A549 (cell line): ENCODE measurements around the gene ANKRD39. TPM values are rescaled to one million over a fixed set of nuclear protein-coding genes. Genes with fewer than 3 reads are reported as not detected.

ENCODE experiments used
- ATAC-seq, 2 experiments: fragments of 200-7000 bp in 1 of 2; fragments of >200 bp in 1 of 2; cut with Nextera tagmentation in 1 of 2; cut with Tn5 transposase in 1 of 2; 3 replicates each; pipeline versions ENCODE4 v1.8.0 to v1.9.1; 2018 to 2020; ENCODE audit warnings: mild to moderate bottlenecking in 1 of 2, moderate library complexity in 1 of 2
- CTCF ChIA-PET: fragments of 300-600 bp; sonication (Branson Sonifier 250); formaldehyde crosslinking; extraction: SDS; loops from one replicate; lab custom pipeline; 2021; ENCODE audit warnings: antibody characterized with exemption, inconsistent platforms; lab: Yijun Ruan, JAX
- POLR2A ChIA-PET: fragments of 350-600 bp; formaldehyde crosslinking; extraction: SDS; loops from one replicate; lab custom pipeline; 2021; ENCODE audit warnings: antibody characterized with exemption, inconsistent platforms; lab: Yijun Ruan, JAX
- DNase-seq, 2 experiments: peaks; one replicate each; pipeline versions ENCODE4 v3.0.0 to v3.0.0-alpha.2; 2011 to 2016; ENCODE audit warnings: low read depth in 1 of 2, low spot score in 1 of 2
- FAIRE-seq: peaks from 2 replicates; lab custom pipeline; 2011; peaks lifted over from hg19 to GRCh38; lab: Jason Lieb, UNC
- H3K27ac ChIP-seq, 2 experiments: fragments of >200 bp; sonication (Bioruptor Twin); formaldehyde crosslinking; 3 replicates each; pipeline ENCODE4 v1.5.1; 2016 to 2017
- H3K4me1 ChIP-seq: fragments of >200 bp; sonication (Bioruptor Twin); formaldehyde crosslinking; 3 replicates; pipeline ENCODE4 v1.6.1; 2016
- H3K4me2 ChIP-seq: fragments of >200 bp; sonication (Bioruptor Twin); formaldehyde crosslinking; 3 replicates; pipeline ENCODE4 v1.6.1; 2016
- H3K4me3 ChIP-seq: fragments of >200 bp; sonication (Bioruptor Twin); formaldehyde crosslinking; 3 replicates; pipeline ENCODE4 v1.5.1; 2016
- H3K9me3 ChIP-seq: fragments of >200 bp; sonication (Bioruptor Twin); formaldehyde crosslinking; 3 replicates; pipeline ENCODE4 v1.6.1; 2016
- BHLHE40 ChIP-seq: IDR thresholded peaks from 2 replicates; pipeline ENCODE4 v1.6.1; 2012; ENCODE audit warnings: low read depth, low read length, inconsistent platforms
- CBX2 ChIP-seq: fragments of 200-600 bp; sonication (generic); IDR thresholded peaks from 2 replicates; pipeline ENCODE4 v1.6.1; 2016; ENCODE audit warnings: low read depth, mild to moderate bottlenecking, borderline replicate concordance
- EHF ChIP-seq: fragments of 250-450 bp; sonication (Bioruptor Pico); IDR thresholded peaks from 2 replicates; pipeline ENCODE4 v1.5.0; 2020; ENCODE audit warnings: mild to moderate bottlenecking
- EHMT2 ChIP-seq: fragments of 200-600 bp; sonication (generic); IDR thresholded peaks from 2 replicates; pipeline ENCODE4 v1.6.1; 2016; ENCODE audit warnings: antibody characterized with exemption, low read depth, mild to moderate bottlenecking, moderate library complexity
- ELK1 ChIP-seq: fragments of 150-350 bp; IDR thresholded peaks from 2 replicates; pipeline ENCODE4 v1.6.1; 2014; ENCODE audit warnings: low read depth, mild to moderate bottlenecking, low read length
- GATA3 ChIP-seq: IDR thresholded peaks from 2 replicates; pipeline ENCODE4 v1.6.1; 2012; ENCODE audit warnings: borderline replicate concordance
- JUNB ChIP-seq: fragments of >200 bp; sonication (Bioruptor Twin); formaldehyde crosslinking; IDR thresholded peaks from 2 replicates; pipeline ENCODE4 v1.6.1; 2016
- MAFK ChIP-seq: fragments of 450-650 bp; IDR thresholded peaks from 2 replicates; pipeline ENCODE4 v1.6.1; 2014; ENCODE audit not compliant: partially characterized antibody
- MAZ ChIP-seq: fragments of 150-350 bp; IDR thresholded peaks from 2 replicates; pipeline ENCODE4 v1.6.1; 2014; ENCODE audit warnings: antibody characterized with exemption, low read depth, low read length, borderline replicate concordance
- NFE2L2 ChIP-seq: fragments of 150-350 bp; conservative IDR thresholded peaks from 2 replicates; pipeline ENCODE4 v1.6.1; 2014; ENCODE audit warnings: low read length
- NPAS2 ChIP-seq: fragments of 250-450 bp; sonication (Bioruptor Pico); IDR thresholded peaks from 2 replicates; pipeline ENCODE4 v1.8.0; 2022; ENCODE audit warnings: mild to moderate bottlenecking, moderate library complexity, borderline replicate concordance
- PBX3 ChIP-seq: IDR thresholded peaks from 2 replicates; pipeline ENCODE4 v1.6.1; 2012
- POLR2A ChIP-seq: IDR thresholded peaks from 2 replicates; pipeline ENCODE4 v1.6.1; 2012; ENCODE audit warnings: mild to moderate bottlenecking, low read length
- RAD21 ChIP-seq, 2 experiments: fragments of >200 bp in 1 of 2; sonication (Bioruptor Twin) in 1 of 2; formaldehyde crosslinking in 1 of 2; IDR thresholded peaks in 1 of 2; conservative IDR thresholded peaks in 1 of 2; 2 replicates in 1 of 2; 3 replicates in 1 of 2; pipeline ENCODE4 v1.6.1; 2012 to 2018; ENCODE audit warnings: inconsistent platforms in 1 of 2
- REST ChIP-seq: fragments of 200-600 bp; sonication (generic); IDR thresholded peaks from 2 replicates; pipeline ENCODE4 v1.6.1; 2016; ENCODE audit warnings: antibody characterized with exemption, mild to moderate bottlenecking, moderate library complexity
- RFX5 ChIP-seq: fragments of 450-650 bp; IDR thresholded peaks from 2 replicates; pipeline ENCODE4 v1.7.1; 2014; ENCODE audit warnings: antibody characterized with exemption, mild to moderate bottlenecking, moderate library complexity
- SMC3 ChIP-seq: fragments of >200 bp; sonication (Bioruptor Twin); formaldehyde crosslinking; IDR thresholded peaks from 3 replicates; pipeline ENCODE4 v1.6.1; 2018; ENCODE audit warnings: inconsistent platforms
- TFCP2L1 ChIP-seq: fragments of 250-450 bp; sonication (Bioruptor Pico); IDR thresholded peaks from 2 replicates; pipeline ENCODE4 v1.5.0; 2021; ENCODE audit warnings: mild to moderate bottlenecking
- TP53 ChIP-seq: fragments of 250-450 bp; sonication (Bioruptor Pico); IDR thresholded peaks from 2 replicates; pipeline ENCODE4 v1.5.0; 2021; ENCODE audit warnings: mild to moderate bottlenecking, moderate library complexity
- ZSCAN20 ChIP-seq: fragments of 250-450 bp; sonication (Bioruptor Pico); IDR thresholded peaks from 2 replicates; pipeline ENCODE4 v1.8.0; 2022; ENCODE audit warnings: mild to moderate bottlenecking, moderate library complexity
- WGBS: methylation state at CpG from one replicate; pipeline ENCODE4 v1.1.6; 2017; ENCODE audit errors: missing lambda C conversion rate; 5-methylcytosine and 5-hydroxymethylcytosine counted together
- polyA plus RNA-seq, 4 experiments: library from polyadenylated mRNA; depleted of rRNA in 3 of 4; stranded (reverse); fragments of >200 nt; fragmentation: RNase III in 1 of 4; extraction: RNeasy Plus Mini Kit Qiagen cat#74134 plus additional on column Dnase treatment in 1 of 4; gene quantifications; 2 replicates in 3 of 4; 3 replicates in 1 of 4; pipeline ENCODE4 v1.2.3, GENCODE V29; 2011 to 2017
- TF ChIP-seq, protein P1 (sequence below): fragments of 450-650 bp; IDR thresholded peaks from 2 replicates; pipeline ENCODE4 v1.6.1; 2014; ENCODE audit warnings: antibody characterized with exemption
- TF ChIP-seq, protein P2 (sequence below): fragments of >200 bp; sonication (Bioruptor Twin); formaldehyde crosslinking; IDR thresholded peaks from 2 replicates; pipeline ENCODE4 v1.6.1; 2016

Gene ANKRD39
- polyA plus RNA-seq, 2 of the 4 experiments (the other 2 are of a cell fraction), result 6.3 to 16.4 TPM

- Histone ChIP-seq H3K4me3 (no peak overlapping the region), H3K4me1 (no peaks in the 10 kb centered on the region), H3K4me2 (no peak overlapping the region), H3K9me3 (no peaks in the 10 kb centered on the region), H3K27ac (no peak overlapping the region)
- POLR2A ChIA-PET, result no interaction called here
- ATAC-seq, result no peak
- no peak for FAIRE-seq
- no peak for DNase-seq
- 87% methylated on average over 7 of the region's 8 CpGs for WGBS
- TF ChIP-seq MAZ, result no peak
- TF ChIP-seq JUNB, result no peak
- TF ChIP-seq, protein P1, sequence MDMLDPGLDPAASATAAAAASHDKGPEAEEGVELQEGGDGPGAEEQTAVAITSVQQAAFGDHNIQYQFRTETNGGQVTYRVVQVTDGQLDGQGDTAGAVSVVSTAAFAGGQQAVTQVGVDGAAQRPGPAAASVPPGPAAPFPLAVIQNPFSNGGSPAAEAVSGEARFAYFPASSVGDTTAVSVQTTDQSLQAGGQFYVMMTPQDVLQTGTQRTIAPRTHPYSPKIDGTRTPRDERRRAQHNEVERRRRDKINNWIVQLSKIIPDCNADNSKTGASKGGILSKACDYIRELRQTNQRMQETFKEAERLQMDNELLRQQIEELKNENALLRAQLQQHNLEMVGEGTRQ, result no peak
- no peak for TF ChIP-seq TFCP2L1 (CRISPR knock-in tag)
- TF ChIP-seq PBX3, result no peak
- TF ChIP-seq, all 56 proteins: peak for 0
- CTCF ChIA-PET, result interaction anchor here (1.2 to 1.7 kb wide), 3 partner anchors 8 to 14 kb away, joined by 3 to 5 read pairs (median 5); no protein-coding TSS in a partner anchor
These were observed 25.1 kb upstream of the ANKRD39 start for GRCh38 chr2:96882906-96883305.

DNA sequence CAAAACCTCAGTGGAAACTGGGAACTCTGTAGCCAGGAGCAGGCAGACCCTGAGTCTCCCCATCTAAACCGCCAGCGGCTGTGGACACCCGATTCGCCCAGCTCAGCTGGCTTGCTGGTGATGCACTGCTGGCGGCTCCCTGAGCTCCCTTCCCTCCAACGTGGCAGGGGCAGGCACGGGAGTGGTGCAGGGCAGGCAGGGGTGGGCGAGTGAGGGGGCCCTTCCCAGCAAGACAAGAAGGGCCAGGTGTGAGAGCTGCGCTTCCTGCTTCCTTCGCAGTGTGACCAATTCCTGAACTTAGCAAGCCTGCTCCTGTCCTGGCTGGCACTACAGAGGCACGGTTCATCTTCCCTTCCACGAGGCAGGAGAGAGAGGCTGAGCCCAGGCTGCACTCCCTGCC is 24.4 kb upstream of the ANKRD39 start:
- Histone ChIP-seq H3K27ac (no peak overlapping the region), H3K4me3 (no peak overlapping the region), H3K9me3 (no peaks in the 10 kb centered on the region), H3K4me2 (no peak overlapping the region), H3K4me1 (no peaks in the 10 kb centered on the region)
- WGBS, result 52% methylated on average over 5 of the region's 12 CpGs
- FAIRE-seq (no peak), DNase-seq (no peak), ATAC-seq (no peak)
- TF ChIP-seq BHLHE40 (no peak), NPAS2 (CRISPR knock-in tag) (no peak), REST (no peak), TFCP2L1 (CRISPR knock-in tag) (no peak), ZSCAN20 (CRISPR knock-in tag) (no peak), NFE2L2 (no peak), EHF (CRISPR knock-in tag) (no peak), JUNB (no peak), MAZ (no peak)
- CTCF ChIA-PET, result interaction anchor here (1.0 to 1.7 kb wide), 4 partner anchors 9 to 14 kb away, joined by 3 to 5 read pairs (median 5); no protein-coding TSS in a partner anchor
- POLR2A ChIA-PET, result no interaction called here

DNA sequence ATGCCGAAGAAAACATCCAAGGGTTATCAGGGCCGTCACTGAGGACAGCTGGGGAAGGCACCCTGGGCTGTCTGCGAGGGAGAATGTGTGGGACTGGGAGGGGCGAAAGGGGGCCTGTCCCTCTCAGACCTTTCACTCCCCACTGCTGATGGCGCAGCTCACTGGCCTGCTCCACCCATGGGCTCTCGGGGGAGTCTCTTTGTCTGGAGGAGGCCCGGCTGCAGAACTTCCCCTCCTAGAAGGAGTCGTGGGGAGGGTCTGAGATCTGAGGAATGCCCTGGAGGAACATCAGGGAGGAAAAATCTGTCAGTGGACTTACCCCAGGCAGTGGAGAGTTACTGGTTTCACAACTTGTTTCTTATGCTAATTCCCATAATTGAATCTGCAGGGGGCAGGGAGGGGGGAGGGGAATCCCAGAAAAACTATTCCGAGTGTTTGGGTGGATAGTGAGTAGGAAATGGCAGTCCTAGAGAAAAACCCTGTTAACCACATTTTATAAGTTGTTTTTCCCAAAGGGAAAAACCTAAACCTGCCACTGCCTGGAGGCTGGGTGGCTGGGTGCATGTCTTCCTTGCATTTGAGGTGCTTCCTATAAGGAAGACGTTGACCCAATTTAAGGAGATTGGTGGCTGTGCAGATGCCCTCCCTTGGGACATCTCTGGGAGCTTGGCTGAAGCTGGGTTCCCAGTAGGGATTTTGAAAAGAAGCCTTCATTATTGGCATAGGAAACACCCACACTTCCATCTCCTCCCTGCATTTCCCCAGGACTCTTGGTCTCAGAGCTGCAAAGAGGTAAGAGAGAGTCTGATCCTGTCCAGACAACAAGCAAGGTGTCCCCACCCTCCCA is 23.8 kb upstream of the ANKRD39 start:
- no peaks in the 10 kb centered on the region for H3K4me1 ChIP-seq
- no peak overlapping the region for H3K4me2 ChIP-seq
- no peak overlapping the region for H3K27ac ChIP-seq
- CTCF ChIA-PET, result interaction anchor here (1.0 to 4.8 kb wide), 5 partner anchors 8 to 13 kb away, joined by 3 to 28 read pairs (median 5); no protein-coding TSS in a partner anchor
- ATAC-seq, result no peak
- 64% methylated on average over 10 of the region's 10 CpGs for WGBS
- DNase-seq, result no peak
- TF ChIP-seq GATA3, result no peak
- TF ChIP-seq SMC3, result no peak
- no peak for TF ChIP-seq PBX3
- TF ChIP-seq RFX5, result no peak
- TF ChIP-seq CBX2, result no peak
- TF ChIP-seq EHMT2, result no peak
- TF ChIP-seq, protein P2, sequence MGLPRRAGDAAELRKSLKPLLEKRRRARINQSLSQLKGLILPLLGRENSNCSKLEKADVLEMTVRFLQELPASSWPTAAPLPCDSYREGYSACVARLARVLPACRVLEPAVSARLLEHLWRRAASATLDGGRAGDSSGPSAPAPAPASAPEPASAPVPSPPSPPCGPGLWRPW, result no peak
- TF ChIP-seq ELK1, result no peak
- TF ChIP-seq TP53 (CRISPR knock-in tag), result no peak
- no peak for TF ChIP-seq RAD21 (conservative IDR thresholded peaks at IDR 0.05 in 1 of 2, IDR thresholded peaks at IDR 0.05 in 1 of 2)
- no peak for TF ChIP-seq POLR2A
- no peak for TF ChIP-seq MAFK
- TF ChIP-seq, all 56 proteins: peak for 0
- POLR2A ChIA-PET, result no interaction called here
- no peak for FAIRE-seq
- no peak overlapping the region for H3K4me3 ChIP-seq
- H3K9me3 ChIP-seq, result no peaks in the 10 kb centered on the region
